HL-60 (cell line): ENCODE results near the gene SLC22A31.

Experiments
- CTCF ChIP-seq: IDR thresholded peaks from one replicate; pipeline ENCODE4 v1.5.1; 2011; ENCODE audit warnings: low read length, control low read depth, inconsistent platforms; ENCODE audit not compliant: insufficient read depth
- POLR2AphosphoS5 ChIP-seq: IDR thresholded peaks from 2 replicates; pipeline ENCODE4 v1.6.1; 2012; ENCODE audit warnings: low read depth
- REST ChIP-seq: IDR thresholded peaks from 2 replicates; pipeline ENCODE4 v1.6.1; 2012; ENCODE audit warnings: low read depth; ENCODE audit not compliant: insufficient replicate concordance

GRCh38 chr16:89175280-89176146, 24.8 kb downstream of the SLC22A31 start:
- TF ChIP-seq CTCF (no peak), POLR2AphosphoS5 (no peak), REST (no peak)
